ENCODE results near the gene PEAK1.

The PEAK1 gene

GRCh38 chr15:77296773-77297337, 123.0 kb downstream of the PEAK1 start:
- no peaks in the 10 kb centered on the region for H3K4me1 ChIP-seq (ENCODE audit: low read depth, poor library complexity, severe bottlenecking)
- no peak overlapping the region for H3K9ac ChIP-seq
- no peaks in the 10 kb centered on the region for H3K79me2 ChIP-seq (ENCODE audit: insufficient read depth, low read depth)
- no peak overlapping the region for H3K4me3 ChIP-seq (IDR thresholded peaks at IDR 0.05; ENCODE audit: insufficient read depth, low read depth, low read length)
- TF ChIP-seq, protein P1, sequence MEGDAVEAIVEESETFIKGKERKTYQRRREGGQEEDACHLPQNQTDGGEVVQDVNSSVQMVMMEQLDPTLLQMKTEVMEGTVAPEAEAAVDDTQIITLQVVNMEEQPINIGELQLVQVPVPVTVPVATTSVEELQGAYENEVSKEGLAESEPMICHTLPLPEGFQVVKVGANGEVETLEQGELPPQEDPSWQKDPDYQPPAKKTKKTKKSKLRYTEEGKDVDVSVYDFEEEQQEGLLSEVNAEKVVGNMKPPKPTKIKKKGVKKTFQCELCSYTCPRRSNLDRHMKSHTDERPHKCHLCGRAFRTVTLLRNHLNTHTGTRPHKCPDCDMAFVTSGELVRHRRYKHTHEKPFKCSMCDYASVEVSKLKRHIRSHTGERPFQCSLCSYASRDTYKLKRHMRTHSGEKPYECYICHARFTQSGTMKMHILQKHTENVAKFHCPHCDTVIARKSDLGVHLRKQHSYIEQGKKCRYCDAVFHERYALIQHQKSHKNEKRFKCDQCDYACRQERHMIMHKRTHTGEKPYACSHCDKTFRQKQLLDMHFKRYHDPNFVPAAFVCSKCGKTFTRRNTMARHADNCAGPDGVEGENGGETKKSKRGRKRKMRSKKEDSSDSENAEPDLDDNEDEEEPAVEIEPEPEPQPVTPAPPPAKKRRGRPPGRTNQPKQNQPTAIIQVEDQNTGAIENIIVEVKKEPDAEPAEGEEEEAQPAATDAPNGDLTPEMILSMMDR (conservative IDR thresholded peaks at IDR 0.05; ENCODE audit: low read depth, low read length): no peak
- H3K27me3 ChIP-seq (ENCODE audit: insufficient read depth, low read depth): no peaks in the 10 kb centered on the region
- no peak overlapping the region for H3K27ac ChIP-seq
- no peaks in the 10 kb centered on the region for H4K20me1 ChIP-seq (ENCODE audit: insufficient read depth)
- no peaks in the 10 kb centered on the region for H3K36me3 ChIP-seq (ENCODE audit: insufficient read depth)
- H2AFZ ChIP-seq (ENCODE audit: low read depth): no peak overlapping the region
- no peak overlapping the region for H3K4me2 ChIP-seq

- Histone ChIP-seq H3K9ac (no peak overlapping the region), H3K27ac (no peak overlapping the region), H3K36me3 (ENCODE audit: insufficient read depth) (no peaks in the 10 kb centered on the region), H4K20me1 (ENCODE audit: insufficient read depth) (no peaks in the 10 kb centered on the region), H3K4me3 (IDR thresholded peaks at IDR 0.05; ENCODE audit: insufficient read depth, low read depth, low read length) (no peak overlapping the region), H3K79me2 (ENCODE audit: insufficient read depth, low read depth) (no peaks in the 10 kb centered on the region), H3K27me3 (ENCODE audit: insufficient read depth, low read depth) (no peaks in the 10 kb centered on the region), H2AFZ (ENCODE audit: low read depth) (no peak overlapping the region), H3K4me1 (ENCODE audit: low read depth, poor library complexity, severe bottlenecking) (no peaks in the 10 kb centered on the region), H3K4me2 (no peak overlapping the region; the same call in 1 of the 2 replicates)
- TF ChIP-seq, protein P1 (conservative IDR thresholded peaks at IDR 0.05; ENCODE audit: low read depth, low read length): no peak
These were observed 124.5 kb downstream of the PEAK1 start for GRCh38 chr15:77295446-77295845.

DNA sequence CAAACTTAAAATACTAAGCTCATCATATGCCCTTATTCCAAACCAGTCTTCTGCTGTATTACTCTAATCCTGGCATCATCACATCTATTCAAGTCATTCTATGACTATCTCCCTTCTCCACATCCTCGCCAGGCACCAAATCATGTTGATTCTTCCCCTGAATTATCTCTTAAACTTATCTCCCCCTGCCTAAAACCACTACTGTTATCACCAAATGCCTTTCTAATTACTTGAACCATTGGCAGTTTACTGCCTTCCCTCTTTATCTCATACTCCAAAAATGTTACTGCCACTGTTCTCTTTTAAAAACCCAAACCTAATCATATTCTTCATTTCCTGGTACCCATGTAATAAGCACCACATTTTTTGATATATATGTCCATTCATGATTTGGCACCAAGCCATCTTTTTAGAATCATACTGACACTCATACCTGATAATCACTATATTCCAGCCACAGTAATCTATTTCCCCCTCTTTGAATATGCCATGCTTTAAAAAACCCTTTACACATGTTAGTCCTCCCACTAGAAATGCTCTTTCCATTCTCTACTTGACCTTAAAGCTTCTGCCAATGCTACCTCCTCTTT, 126.8 kb downstream of the PEAK1 start:
- TF ChIP-seq, protein P1 (conservative IDR thresholded peaks at IDR 0.05; ENCODE audit: low read depth, low read length): no peak
- H3K36me3 ChIP-seq (ENCODE audit: insufficient read depth): no peaks in the 10 kb centered on the region
- no peaks in the 10 kb centered on the region for H3K4me1 ChIP-seq (ENCODE audit: low read depth, poor library complexity, severe bottlenecking)
- no peak overlapping the region for H2AFZ ChIP-seq (ENCODE audit: low read depth)
- H3K27ac ChIP-seq: no peak overlapping the region
- no peak overlapping the region for H3K9ac ChIP-seq
- no peaks in the 10 kb centered on the region for H4K20me1 ChIP-seq (ENCODE audit: insufficient read depth)
- no peak overlapping the region for H3K4me2 ChIP-seq
- H3K27me3 ChIP-seq (ENCODE audit: insufficient read depth, low read depth): no peaks in the 10 kb centered on the region
- no peaks in the 10 kb centered on the region for H3K79me2 ChIP-seq (ENCODE audit: insufficient read depth, low read depth)
- H3K4me3 ChIP-seq (IDR thresholded peaks at IDR 0.05; ENCODE audit: insufficient read depth, low read depth, low read length): no peak overlapping the region

GRCh38 chr15:77291107-77291506, 128.8 kb downstream of the PEAK1 start:
- H3K9ac ChIP-seq: no peak overlapping the region
- H3K27me3 ChIP-seq (ENCODE audit: insufficient read depth, low read depth): no peaks in the 10 kb centered on the region
- H4K20me1 ChIP-seq (ENCODE audit: insufficient read depth): no peaks in the 10 kb centered on the region
- no peak overlapping the region for H3K27ac ChIP-seq
- no peak overlapping the region for H3K4me3 ChIP-seq (IDR thresholded peaks at IDR 0.05; ENCODE audit: insufficient read depth, low read depth, low read length)
- TF ChIP-seq, protein P1 (conservative IDR thresholded peaks at IDR 0.05; ENCODE audit: low read depth, low read length): no peak
- no peaks in the 10 kb centered on the region for H3K36me3 ChIP-seq (ENCODE audit: insufficient read depth)
- H3K4me1 ChIP-seq (ENCODE audit: low read depth, poor library complexity, severe bottlenecking): no peaks in the 10 kb centered on the region
- H2AFZ ChIP-seq (ENCODE audit: low read depth): no peak overlapping the region
- no peak overlapping the region for H3K4me2 ChIP-seq
- no peaks in the 10 kb centered on the region for H3K79me2 ChIP-seq (ENCODE audit: insufficient read depth, low read depth)

Measured in KMS-11 (cell line).